ENCODE results near the gene GAB2. TPM values are rescaled to one million over a fixed set of nuclear protein-coding genes. Genes with fewer than 3 reads are reported as not detected.

Gene GAB2
- total RNA-seq, 1 donor from 2014 or later, result 10.9 TPM

DNA sequence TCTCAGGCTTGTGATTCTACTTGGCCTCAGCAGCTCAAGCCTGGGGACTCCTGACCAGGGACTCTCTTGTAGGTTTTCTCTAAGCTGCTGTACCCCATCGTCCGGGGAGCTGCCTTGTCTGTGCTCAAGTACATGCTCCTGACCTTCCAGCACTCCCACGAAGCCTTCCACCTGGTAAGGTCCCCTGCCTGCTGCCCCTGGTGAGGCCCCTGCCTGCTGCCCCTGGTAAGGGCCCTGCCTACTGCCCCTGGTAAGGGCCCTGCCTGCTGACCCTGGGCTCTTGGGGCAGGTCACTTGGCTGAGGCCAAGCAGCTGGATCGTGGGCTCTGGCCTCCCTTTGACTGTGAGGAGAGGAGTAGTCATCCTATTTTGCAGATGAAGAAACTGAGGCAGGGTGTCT, 217.6 kb downstream of the GAB2 start:
- no peaks in the 10 kb centered on the region for H3K9me3 Mint-ChIP-seq (ENCODE audit: low read depth)
- peaks cover 23% of the 10 kb centered on the region for H3K36me3 Mint-ChIP-seq (ENCODE audit: low read depth)
- TF ChIP-seq, protein P1, sequence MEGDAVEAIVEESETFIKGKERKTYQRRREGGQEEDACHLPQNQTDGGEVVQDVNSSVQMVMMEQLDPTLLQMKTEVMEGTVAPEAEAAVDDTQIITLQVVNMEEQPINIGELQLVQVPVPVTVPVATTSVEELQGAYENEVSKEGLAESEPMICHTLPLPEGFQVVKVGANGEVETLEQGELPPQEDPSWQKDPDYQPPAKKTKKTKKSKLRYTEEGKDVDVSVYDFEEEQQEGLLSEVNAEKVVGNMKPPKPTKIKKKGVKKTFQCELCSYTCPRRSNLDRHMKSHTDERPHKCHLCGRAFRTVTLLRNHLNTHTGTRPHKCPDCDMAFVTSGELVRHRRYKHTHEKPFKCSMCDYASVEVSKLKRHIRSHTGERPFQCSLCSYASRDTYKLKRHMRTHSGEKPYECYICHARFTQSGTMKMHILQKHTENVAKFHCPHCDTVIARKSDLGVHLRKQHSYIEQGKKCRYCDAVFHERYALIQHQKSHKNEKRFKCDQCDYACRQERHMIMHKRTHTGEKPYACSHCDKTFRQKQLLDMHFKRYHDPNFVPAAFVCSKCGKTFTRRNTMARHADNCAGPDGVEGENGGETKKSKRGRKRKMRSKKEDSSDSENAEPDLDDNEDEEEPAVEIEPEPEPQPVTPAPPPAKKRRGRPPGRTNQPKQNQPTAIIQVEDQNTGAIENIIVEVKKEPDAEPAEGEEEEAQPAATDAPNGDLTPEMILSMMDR (IDR thresholded peaks at IDR 0.05), result no peak
- no peak overlapping the region for H3K4me3 Mint-ChIP-seq (ENCODE audit: unreplicated experiment)
- no peaks in the 10 kb centered on the region for H3K4me1 Mint-ChIP-seq (ENCODE audit: low read depth)
- H3K27ac Mint-ChIP-seq (ENCODE audit: unreplicated experiment), result no peak overlapping the region
- no peaks in the 10 kb centered on the region for H3K27me3 Mint-ChIP-seq (ENCODE audit: low read depth)
- DNase-seq (ENCODE audit: low spot score), result no peak

DNA sequence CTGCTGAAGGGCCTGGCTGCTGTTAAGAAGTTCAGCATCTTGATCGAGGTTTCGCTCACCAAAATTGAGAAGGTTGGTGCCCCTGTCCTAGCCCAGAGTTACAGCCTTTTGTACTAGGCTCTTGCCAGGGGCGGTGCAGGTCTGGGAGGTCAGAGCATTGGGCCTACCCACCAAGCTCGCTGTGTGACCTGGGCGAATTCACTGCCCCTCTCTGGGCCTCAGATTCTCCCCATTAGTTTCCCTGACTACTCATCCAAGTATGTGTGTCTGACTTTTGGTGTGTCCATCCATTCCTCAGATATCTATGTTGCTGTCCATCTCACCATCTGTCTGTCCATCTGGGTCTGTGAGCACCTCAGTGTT, 218.0 kb downstream of the GAB2 start:
- no peak for DNase-seq (ENCODE audit: low spot score)
- no peak overlapping the region for H3K27ac Mint-ChIP-seq (ENCODE audit: unreplicated experiment)
- H3K27me3 Mint-ChIP-seq (ENCODE audit: low read depth), result no peaks in the 10 kb centered on the region
- H3K36me3 Mint-ChIP-seq (ENCODE audit: low read depth), result peaks cover 23% of the 10 kb centered on the region
- TF ChIP-seq, protein P1 (IDR thresholded peaks at IDR 0.05), result no peak
- no peaks in the 10 kb centered on the region for H3K9me3 Mint-ChIP-seq (ENCODE audit: low read depth)
- H3K4me1 Mint-ChIP-seq (ENCODE audit: low read depth), result no peaks in the 10 kb centered on the region
- H3K4me3 Mint-ChIP-seq (ENCODE audit: unreplicated experiment), result no peak overlapping the region

DNA sequence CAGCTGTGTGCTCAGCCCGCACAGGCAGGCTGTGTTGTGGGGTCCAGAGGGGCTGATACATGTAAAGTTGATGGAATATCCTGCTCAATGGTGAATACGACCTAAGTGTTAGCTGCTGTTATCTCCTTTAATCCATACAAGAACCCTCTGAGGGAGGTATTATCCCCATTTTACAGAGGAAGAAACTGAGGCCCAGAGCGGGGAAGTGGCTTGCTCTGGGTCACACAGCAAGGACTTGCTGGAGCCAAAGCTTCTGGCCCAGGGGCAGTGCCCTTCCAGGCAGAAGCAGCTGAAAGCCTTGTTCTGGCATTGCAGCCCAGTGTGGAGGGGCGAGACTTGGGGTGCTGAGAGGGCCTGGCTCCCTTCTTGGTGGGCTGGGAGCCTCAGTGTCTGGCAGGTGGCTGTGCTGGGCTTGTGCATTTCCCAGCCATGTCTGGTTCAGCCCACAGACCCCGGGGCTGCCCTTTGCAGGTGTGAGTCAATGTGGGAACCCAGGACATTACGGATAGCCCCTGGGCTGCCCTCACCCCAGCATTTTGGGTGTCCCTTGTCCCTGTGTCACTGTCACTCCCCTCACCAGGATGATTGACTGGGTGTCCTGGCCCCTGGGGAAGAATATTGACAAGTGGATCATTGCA, 218.5 kb downstream of the GAB2 start:
- Mint-ChIP-seq H3K27ac (ENCODE audit: unreplicated experiment) (no peak overlapping the region), H3K27me3 (ENCODE audit: low read depth) (no peaks in the 10 kb centered on the region), H3K4me3 (ENCODE audit: unreplicated experiment) (no peak overlapping the region), H3K4me1 (ENCODE audit: low read depth) (no peaks in the 10 kb centered on the region), H3K36me3 (ENCODE audit: low read depth) (peaks cover 23% of the 10 kb centered on the region), H3K9me3 (ENCODE audit: low read depth) (no peaks in the 10 kb centered on the region)
- TF ChIP-seq, protein P1 (IDR thresholded peaks at IDR 0.05), result no peak
- no peak for DNase-seq (ENCODE audit: low spot score)

DNA sequence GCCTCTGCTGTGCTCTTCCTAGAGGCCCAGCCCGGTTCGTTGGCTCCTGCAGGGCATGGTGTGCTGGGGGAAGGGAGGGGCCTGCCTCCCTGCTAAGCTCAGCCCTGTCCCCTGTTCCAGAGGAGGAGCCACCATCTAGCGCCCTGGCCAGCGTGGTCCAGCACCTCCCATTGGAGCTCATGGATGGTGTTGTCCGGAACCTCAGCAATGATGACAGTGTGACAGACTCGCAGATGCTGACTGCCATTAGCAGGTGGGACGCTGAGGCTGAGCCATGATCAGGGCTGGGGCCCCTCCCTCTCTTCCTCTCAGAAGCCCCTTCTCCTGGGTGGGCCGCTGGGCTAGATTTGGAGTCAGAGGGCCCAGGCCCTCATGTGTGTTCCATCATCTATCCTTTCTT, 219.8 kb downstream of the GAB2 start:
- TF ChIP-seq, protein P1 (IDR thresholded peaks at IDR 0.05), result no peak
- H3K4me3 Mint-ChIP-seq (ENCODE audit: unreplicated experiment), result no peak overlapping the region
- no peaks in the 10 kb centered on the region for H3K9me3 Mint-ChIP-seq (ENCODE audit: low read depth)
- peaks cover 21% of the 10 kb centered on the region for H3K36me3 Mint-ChIP-seq (ENCODE audit: low read depth)
- H3K27ac Mint-ChIP-seq (ENCODE audit: unreplicated experiment), result no peak overlapping the region
- DNase-seq (ENCODE audit: low spot score), result no peak
- peaks cover 6% of the 10 kb centered on the region for H3K4me1 Mint-ChIP-seq (ENCODE audit: low read depth)
- H3K27me3 Mint-ChIP-seq (ENCODE audit: low read depth), result no peaks in the 10 kb centered on the region

DNA sequence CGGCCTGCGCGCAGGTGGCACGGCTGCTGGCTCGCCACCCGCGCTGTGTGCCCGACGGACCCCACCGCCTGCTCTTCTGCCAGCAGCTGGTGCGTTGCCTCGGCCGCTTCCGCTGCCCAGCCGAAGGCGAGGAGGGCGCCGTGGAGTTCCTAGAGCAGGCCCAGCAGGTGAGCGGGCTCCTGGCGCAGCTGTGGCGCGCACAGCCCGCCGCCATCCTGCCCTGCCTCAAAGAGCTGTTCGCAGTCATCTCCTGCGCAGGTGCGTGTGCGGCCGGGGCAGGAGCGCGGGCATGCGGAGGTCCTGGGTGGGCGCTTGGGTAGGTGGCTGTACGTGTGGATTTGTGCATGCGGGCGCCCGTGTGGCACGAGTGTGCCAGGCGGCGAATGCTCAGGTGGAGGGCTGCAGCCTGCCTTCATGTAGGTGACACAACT, 220.9 kb downstream of the GAB2 start:
- H3K4me1 Mint-ChIP-seq (ENCODE audit: low read depth), result peaks cover 16% of the 10 kb centered on the region
- no peaks in the 10 kb centered on the region for H3K27me3 Mint-ChIP-seq (ENCODE audit: low read depth)
- no peaks in the 10 kb centered on the region for H3K9me3 Mint-ChIP-seq (ENCODE audit: low read depth)
- H3K4me3 Mint-ChIP-seq (ENCODE audit: unreplicated experiment), result no peak overlapping the region
- TF ChIP-seq, protein P1 (IDR thresholded peaks at IDR 0.05), result no peak
- DNase-seq (ENCODE audit: low spot score), result no peak
- H3K36me3 Mint-ChIP-seq (ENCODE audit: low read depth), result peaks cover 18% of the 10 kb centered on the region
- H3K27ac Mint-ChIP-seq (ENCODE audit: unreplicated experiment), result no peak overlapping the region

All from chondrocyte (in vitro differentiated cells).